HG03103 (cell line): ENCODE results near the gene PRAMEF13.
"Not testable (repeated sequence)": the region's sequence is repeated elsewhere in the genome, so short reads cannot be mapped to it uniquely, and the experiment has no call there.

Experiments used
- ATAC-seq: cut with Tn5 transposase; IDR thresholded peaks from one replicate; pipeline ENCODE4 v1.9.1; 2021; ENCODE audit warnings: low read depth; ENCODE audit not compliant: unreplicated experiment

The PRAMEF13 gene, protein sequence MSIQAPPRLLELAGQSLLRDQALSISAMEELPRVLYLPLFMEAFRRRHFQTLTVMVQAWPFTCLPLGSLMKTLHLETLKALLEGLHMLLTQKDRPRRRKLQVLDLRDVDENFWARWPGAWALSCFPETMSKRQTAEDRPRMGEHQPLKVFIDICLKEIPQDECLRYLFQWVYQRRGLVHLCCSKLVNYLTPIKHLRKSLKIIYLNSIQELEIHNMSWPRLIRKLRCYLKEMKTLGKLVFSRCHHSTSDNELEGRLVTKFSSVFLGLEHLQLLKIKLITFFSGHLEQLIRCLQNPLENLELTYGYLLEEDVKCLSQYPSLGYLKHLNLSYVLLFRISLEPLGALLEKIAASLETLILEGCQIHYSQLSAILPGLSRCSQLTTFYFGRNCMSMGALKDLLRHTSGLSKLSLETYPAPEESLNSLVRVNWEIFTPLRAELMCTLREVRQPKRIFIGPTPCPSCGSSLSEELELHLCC

DNA sequence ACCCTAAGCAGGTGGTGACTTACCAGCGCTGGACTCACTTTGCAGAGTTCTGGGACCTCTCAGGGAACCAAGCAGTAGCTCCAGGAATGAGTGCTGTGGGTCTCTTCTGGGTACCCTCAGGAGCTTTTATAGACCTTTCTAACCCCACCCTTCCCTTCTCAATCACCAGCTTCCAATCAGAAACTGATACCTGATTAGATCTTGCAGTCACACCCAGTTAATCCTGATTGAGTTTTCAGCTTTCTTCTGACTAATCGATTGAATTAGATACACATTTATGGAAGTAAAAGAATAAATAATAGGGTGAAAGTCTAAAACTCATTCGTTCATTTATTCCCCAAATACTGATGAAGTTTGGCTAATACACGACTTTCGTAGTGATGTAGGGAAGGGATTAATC lies at the start of gene PRAMEF13:
Gene PRAMEF13 (minus strand): TSS at position 101 of the 400 bp plus-strand sequence. CDS start 1,820 bp downstream, outside the sequence.
- not testable (repeated sequence) for ATAC-seq

DNA sequence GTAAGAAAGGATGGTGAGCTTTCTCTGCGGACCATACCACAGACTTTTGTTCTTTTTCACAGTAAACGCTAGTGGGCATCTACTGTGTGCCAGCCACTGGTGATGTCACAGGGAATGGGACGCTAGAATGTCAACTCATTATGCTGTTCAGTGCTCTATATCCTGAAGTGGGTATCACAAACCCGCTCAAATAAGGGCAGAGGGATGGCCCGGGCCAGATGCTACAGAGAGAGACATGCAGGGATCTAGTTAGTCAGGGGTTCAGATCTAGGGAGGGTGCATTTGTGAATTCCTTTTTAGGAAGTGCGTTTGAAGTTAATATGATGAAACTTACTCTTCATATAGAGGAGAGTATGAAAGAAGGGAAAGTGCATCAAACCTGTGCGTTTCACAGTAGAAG lies 45.9 kb upstream of the PRAMEF13 start:
- ATAC-seq: not testable (repeated sequence)

DNA sequence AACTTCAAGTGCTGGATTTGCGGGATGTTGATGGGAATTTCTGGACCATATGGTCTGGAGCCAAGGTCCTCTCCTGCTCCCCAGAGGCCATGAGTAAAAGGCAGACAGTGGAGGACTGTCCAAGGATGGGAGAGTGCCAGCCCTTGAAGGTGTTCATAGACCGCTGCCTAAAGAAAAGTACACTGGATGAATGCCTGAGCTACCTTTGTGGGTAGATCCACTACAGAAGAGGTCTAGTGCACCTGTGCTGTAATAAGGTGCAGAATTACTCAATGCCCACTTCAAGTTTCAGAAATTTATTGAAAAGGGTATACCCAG lies 45.3 kb upstream of the PRAMEF13 start:
- ATAC-seq: not testable (repeated sequence)

DNA sequence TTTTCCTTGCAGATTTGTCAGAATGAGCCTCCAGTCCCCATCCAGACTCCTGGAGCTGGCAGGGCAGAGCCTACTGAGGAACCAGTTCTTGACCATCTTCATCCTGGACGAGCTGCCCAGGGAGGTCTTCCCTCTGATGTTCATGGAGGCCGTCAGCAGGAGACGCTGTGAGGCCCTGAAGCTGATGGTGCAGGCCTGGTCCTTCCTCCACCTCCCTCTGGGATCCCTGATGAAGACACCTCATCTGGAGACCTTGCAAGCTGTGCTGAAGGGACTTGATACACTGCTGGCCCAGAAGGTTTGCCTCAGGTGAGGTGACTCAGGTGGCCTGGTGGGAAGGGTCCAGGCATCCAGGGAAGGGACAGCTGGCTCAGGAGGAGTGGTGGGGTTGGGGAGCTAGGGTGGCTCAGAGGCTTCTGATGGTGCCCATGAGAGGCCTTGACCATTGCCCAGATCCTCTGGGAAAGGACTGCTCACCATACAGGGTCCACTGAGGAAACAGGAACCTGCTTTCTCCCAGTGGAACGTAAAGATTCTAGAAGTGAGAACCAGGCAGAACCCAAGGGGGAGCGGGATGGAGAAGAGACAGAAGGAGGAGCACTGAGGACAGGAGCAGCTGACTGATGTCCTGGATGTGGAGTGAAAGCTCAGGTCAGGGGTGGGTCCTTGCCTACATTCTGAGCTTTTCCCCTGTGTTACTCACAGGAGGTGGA lies 44.8 kb upstream of the PRAMEF13 start:
- not testable (repeated sequence) for ATAC-seq

DNA sequence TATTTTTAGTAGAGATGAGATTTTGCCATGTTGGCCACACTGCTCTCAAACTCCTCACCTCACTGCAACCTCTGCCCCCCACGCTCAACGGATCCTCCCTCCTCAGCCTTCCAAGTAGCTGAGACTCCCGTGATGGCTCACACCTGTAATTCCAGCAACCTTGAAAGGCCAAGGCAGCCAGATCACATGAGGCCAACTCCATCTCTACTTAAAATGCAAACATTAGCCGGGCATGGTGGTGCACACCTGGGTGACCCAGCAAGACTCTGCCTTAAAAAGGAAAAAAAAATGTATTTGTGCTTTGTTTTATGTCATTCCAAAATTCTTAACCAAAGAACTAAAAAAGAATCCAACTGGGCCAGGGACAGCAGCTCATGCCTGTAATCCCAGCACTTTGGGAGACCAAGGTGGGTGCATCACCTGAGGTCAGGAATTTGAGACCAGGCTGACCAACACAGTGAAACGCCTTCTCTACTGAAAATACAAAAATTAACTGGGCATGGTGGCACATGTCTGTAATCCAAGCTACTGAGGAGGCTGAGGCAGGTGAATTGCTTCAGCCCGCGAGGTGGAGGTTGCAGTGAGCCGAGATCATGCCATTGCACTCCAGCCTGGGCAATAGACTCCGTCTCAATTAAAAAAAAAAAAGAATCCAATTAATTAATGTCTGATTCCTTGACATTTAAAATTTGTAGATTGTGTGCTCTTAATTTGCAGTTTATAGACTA lies 42.5 kb upstream of the PRAMEF13 start:
- not testable (repeated sequence) for ATAC-seq

DNA sequence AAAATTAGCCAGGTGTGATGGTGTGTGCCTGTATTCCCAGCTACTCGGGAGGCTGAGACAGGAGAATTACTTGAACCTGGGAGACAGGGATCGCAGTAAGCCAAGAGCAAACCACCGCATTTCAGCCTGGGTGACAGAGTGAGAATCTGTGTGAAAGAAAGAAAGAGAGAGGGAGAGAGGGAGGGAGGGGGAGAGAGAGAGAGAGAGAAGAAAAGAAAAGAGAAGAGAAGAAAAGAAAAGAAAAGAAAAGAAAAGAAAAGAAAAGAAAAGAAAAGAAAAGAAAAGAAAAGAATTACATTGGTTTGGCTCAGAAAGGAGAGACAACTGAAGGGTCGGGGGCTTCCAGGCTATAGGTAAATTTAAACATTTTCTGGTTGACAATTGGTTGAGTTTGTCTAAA lies 38.4 kb upstream of the PRAMEF13 start:
- ATAC-seq: not testable (repeated sequence)

DNA sequence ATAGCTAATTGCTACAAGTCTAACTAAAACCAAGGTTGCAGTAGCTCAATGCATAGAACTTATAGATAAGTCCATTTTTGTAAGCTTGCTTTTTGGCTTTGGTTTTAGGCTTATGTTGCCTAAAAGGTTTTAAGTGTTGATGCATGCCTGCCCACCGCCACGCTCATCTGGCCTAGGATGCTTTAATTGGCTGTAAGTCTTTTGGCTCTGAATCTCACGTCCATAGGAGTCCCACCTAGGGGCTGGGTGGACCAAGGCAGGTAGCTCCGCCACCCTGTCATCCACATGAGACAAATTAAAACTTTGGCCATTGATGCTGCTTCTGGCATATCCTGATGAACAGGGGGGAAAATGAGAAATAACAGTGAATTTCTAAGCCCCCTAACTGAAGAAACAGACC lies 36.4 kb upstream of the PRAMEF13 start:
- not testable (repeated sequence) for ATAC-seq

DNA sequence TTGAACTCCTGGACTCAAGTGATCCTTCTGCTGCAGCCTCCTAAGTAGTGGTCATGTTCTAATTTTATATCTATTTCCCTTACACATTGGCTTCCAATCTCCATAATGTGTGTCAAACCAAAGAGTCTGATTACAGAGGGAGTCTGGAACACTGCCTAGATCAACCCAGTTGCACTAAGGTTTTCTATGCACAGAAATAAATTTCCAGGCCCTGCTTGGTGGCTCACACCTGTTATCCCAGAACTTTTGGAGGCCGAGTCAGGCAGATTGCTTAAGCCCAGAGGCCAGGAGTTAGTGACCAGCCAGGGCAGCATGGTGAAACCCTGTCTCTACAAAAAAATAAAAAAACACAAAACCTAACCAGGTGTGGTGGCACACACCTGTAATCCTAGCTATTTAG lies 32.8 kb upstream of the PRAMEF13 start:
- ATAC-seq: not testable (repeated sequence)

DNA sequence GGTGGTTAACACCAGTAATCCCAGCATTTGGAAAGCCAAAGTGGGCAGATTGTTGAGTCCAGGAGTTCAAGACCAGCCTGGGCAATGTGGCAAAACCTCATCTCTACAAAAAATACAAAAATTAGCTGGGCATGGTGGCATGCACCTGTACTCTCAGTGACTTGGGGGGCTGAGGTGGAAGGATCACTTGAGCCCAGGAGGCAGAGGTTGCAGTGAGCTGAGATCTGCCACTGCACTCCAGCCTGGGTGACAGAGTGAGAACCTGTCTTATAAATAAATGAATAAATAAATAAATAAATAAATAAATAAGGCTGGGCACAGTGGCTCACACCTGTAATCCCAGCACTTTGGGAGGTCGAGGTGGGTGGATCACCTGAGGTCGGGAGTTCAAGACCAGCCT lies 30.8 kb upstream of the PRAMEF13 start:
- not testable (repeated sequence) for ATAC-seq

DNA sequence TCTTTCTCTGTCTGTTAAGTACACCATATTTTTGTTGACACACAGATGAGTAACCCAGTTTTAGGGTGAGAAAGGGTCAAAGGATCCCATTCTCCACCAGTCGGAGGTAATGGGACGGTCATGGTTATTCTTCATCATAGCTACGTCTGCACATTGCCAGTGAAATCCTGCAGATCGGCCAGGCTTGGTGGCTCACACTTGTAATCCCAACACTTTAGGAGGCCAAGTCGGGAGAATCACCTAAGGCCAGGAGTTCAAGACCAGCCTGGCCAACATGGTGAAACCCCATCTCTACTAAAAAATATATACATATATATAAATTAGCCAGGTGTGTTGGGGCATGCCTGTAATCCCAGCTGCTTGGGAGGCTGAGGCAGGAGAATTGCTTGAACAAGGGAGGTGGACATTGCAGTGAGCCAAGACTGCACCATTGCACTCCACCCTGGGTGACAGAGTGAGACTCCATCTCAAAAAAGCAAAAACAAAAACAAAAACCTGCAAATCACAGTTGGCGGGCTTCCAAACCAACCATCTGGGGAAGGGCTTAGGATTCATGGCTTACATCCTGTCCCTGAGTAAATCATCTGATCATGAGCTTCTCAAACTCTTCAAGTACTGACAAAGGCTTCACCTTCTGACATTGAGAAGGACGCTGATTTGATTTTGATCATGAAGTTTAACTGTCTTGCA lies 30.0 kb upstream of the PRAMEF13 start:
- not testable (repeated sequence) for ATAC-seq

DNA sequence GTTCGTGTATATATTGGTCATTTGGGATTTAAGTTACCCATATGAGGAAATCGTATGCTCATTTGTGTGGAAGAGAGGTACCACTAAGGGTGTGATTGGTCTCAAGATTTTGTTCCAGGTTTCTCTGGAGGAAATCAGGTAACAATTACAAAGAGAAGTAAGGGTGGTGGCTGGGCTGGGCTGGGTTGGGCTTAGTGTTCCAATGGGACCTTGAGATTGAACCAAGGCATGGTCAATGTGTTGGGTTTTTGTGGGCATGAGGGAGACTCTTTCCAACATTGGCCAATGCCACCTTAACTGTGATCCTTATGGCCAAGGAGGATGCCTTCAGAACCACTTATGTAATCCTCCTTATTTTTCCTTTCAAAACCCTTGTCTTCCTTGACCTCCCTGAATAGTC lies 29.4 kb upstream of the PRAMEF13 start:
- not testable (repeated sequence) for ATAC-seq

DNA sequence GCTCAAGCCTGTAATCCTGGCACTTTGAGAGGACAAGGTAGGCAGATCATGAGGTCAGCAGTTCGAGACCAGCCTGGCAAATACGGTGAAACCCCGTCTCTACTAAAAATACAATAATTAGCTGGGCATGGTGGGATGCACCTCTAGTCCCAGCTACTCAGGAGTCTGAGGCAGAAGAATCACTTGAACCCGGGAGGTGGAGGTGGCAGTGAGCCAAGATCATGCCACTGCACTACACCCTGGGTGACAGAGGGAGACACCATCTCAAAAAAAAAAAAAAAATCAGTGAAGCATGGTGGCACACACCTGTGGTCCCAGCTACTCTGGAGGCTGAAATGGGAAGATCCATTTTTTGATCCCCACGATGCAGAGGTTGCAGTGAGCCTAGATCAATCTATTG lies 28.9 kb upstream of the PRAMEF13 start:
- ATAC-seq: not testable (repeated sequence)

DNA sequence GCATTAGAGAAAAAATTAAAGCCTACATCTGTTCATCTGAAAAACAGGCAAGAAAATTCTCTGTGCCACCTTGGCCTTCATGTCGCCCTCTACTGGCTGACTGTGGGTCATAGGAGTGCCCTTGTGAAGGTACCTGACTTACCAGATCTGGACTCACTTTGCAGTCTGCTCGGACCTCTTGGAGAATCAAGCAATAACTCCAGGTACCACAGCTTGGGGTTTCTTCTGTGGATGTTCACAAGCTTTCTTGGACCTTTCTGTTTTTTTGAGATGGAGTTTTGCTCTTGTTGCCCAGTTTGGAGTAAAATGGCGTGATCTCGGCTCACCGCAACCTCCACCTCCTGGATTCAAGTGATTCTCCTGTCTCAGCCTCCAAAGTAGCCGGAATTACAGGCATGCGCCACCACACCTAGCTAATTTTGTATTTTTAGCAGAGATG lies 27.2 kb upstream of the PRAMEF13 start:
- no peak for ATAC-seq

DNA sequence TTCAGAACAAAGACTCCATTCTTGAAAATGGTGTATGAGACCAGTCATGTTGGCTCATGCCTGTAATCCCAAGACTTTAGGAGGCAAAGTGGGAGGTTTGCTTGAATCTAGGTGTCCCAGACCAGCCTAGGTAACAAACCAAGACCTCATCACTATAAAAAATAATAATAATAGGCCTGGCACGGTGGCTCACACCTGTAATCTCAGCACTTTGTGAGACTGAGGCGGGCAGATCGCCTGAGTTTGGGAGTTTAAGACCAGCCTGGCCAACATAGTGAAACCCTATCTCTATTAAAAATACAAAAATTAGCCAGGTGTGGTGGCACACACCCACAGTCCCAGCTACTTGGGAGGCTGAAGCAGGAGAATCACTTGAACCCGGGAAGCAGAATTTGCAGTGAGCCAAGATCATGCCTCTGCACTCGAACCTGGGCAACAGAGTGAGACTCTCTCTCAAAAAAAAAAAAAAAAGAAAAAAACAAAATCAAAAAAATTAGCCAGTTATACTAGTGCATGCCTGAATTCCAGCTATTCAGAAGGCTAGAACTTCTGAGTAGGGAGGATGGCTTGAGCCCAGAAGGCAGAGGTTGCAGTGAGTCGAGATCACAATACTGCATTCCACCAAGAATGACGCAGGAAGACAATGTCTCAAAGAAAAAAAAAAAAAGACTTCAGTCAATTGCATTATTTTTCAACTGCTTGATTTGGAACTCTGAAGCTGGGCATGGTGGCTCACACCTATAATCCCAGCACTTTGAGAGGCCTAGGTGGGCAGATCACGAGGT lies 26.3 kb upstream of the PRAMEF13 start:
- not testable (repeated sequence) for ATAC-seq

DNA sequence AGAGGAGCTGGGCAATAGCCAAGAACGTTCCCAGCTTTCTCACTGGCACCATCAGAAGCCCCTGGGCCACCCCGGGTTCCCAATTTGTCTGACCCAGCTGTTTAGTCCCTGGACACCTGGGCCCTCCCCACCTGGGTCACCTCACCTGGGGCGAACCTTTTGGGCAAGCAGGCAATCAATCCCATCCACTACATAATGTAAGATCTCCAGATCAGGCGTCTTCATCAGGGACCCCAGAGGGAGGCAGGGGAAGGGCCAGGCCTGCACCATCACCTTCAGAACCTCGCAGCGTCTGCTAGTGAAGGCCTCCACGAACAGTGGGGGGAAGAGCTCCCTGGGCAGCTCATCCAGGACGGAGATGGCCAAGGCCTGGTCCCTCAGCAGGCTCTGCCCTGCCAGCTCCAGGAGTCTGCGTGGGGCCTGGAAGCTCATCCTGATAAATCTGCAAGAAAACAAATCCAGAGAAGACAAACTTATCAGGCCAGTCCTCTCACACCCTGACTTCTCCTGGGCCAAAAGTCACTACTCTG lies 24.5 kb upstream of the PRAMEF13 start, which contains the start of gene PRAMEF18:
Gene PRAMEF18 (minus strand): TSS at position 480 of the 530 bp plus-strand sequence. CDS start 48 bp downstream, at position 432.
- ATAC-seq: not testable (repeated sequence)

DNA sequence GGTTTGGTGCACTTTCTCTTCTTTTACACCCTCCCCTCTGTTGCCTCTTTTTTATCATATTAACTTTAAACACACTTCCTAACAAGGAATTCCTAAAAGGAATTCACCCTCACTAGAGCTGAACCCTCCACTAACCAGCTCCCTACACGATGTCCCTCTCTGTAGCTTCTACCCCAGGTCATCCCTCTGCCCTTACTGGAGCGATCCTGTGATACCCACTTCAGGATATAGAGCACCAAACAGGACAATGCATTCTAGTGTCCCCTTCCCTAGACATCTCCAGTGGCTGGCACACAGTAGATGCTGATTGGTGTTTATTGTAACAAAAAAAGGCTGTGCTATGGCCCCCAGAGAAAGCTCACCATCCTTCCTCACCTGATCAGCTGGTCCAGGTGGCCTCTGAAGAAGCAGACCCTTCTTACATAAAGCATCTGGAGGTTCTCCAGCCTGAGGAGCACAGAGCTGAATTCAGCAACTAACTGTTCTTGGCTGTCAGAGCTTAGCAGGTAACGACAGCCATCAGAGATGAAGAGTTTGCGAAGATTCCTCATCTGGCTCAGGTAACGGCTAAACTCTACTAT lies 23.4 kb upstream of the PRAMEF13 start:
- no peak for ATAC-seq

DNA sequence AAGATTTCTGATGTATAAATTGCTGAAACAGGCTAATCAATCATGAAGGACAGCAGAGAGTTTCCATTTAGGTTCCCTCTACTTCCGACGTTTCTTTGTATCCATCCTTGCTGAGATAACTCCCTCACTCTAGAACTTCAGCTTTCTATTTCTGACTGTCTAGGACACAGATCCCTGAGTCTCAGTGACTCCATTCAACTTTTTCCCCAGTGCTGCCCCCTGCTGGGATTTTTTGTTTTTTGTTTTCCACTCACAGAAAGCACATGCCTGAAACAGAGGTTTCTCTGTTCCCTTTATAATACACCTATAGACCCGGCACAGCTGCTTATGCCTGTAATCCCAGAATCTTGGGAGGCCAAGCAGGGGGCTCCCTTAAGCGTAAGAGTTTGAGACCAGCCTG lies 21.6 kb upstream of the PRAMEF13 start:
- not testable (repeated sequence) for ATAC-seq

DNA sequence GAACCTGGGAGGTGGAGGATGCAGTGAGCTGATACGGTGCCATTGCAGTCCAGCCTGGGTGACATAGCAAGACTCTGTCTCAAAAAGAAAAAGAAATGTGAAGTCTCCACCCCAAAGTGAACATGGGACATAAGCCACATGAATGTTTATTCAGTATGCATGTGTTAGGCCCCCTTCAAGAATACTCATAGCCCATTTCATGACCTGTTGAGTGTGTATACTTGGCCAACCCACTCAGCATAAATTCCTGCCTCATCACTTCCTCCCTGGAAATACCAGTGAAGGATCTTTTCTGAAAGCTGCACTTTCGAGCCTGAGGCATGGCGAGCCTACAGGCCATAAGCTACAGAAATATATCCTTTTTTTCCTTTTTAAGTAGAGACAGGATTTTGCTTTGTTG lies 18.0 kb upstream of the PRAMEF13 start:
- not testable (repeated sequence) for ATAC-seq

DNA sequence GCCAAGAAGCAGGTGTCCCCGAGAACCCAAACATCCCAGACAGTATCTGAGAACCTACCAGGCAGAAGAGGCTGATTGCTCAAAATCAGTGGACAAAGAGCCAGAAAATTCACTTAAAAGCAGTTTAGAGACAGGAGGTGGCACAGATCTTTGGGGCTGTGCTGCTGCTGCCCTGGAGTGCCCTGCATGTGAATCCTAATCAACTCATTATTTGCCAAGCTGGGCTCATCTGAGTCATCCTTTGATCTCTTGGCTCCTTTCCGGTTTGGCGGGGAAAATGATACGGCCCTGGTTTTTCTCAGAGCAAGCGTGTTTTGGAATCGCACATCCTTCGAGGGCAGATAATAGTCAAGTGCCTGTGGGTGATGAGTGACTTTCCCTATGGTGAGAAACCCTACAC lies 15.4 kb upstream of the PRAMEF13 start:
- ATAC-seq: not testable (repeated sequence)
